Measurements from ENCODE around the gene C11orf68. TPM values are rescaled to one million over a fixed set of nuclear protein-coding genes. Genes with fewer than 3 reads are reported as not detected.

Gene C11orf68
- total RNA-seq, 1 donor from 2014 or later, result 15.9 TPM

GRCh38 chr11:65891219-65892136, 27.4 kb downstream of the C11orf68 start:
- no peak for DNase-seq (ENCODE audit: low spot score)

GRCh38 chr11:65890324-65891218, 28.3 kb downstream of the C11orf68 start, which contains the start of gene CCDC85B:
Gene CCDC85B (plus strand): TSS chr11:65890673. CDS start chr11:65890784, 111 bp downstream.
- peak; percentile 98 for DNase-seq (ENCODE audit: low spot score)

- DNase-seq (ENCODE audit: low spot score), result peak; percentile 98
Observed at GRCh38 chr11:65888163-65888814, 30.6 kb downstream of the C11orf68 start, which contains the start of gene FIBP. Gene FIBP (minus strand): TSS chr11:65888471. CDS start chr11:65888418, 53 bp downstream.

- DNase-seq (ENCODE audit: low spot score), result no peak
Observed at GRCh38 chr11:65887723-65888162, 31.1 kb downstream of the C11orf68 start.

- no peak for DNase-seq (ENCODE audit: low spot score)
Observed at GRCh38 chr11:65886826-65887722, 31.8 kb downstream of the C11orf68 start.

GRCh38 chr11:65885808-65886536, 32.9 kb downstream of the C11orf68 start:
- no peak for DNase-seq (ENCODE audit: low spot score)

- no peak for DNase-seq (ENCODE audit: low spot score)
Observed at GRCh38 chr11:65885231-65885630, 33.6 kb downstream of the C11orf68 start.

- DNase-seq (ENCODE audit: low spot score), result peak; percentile 67
Observed at GRCh38 chr11:65884716-65885092, 34.2 kb downstream of the C11orf68 start.

GRCh38 chr11:65883786-65884715, 34.8 kb downstream of the C11orf68 start:
- no peak for DNase-seq (ENCODE audit: low spot score)

GRCh38 chr11:65883058-65883761, 35.7 kb downstream of the C11orf68 start:
- DNase-seq (ENCODE audit: low spot score), result no peak

GRCh38 chr11:65882120-65883057, 36.5 kb downstream of the C11orf68 start:
- DNase-seq (ENCODE audit: low spot score), result no peak

GRCh38 chr11:65880844-65881421, 37.9 kb downstream of the C11orf68 start:
- DNase-seq (ENCODE audit: low spot score), result no peak

- DNase-seq (ENCODE audit: low spot score), result no peak
Observed at GRCh38 chr11:65880027-65880426, 38.8 kb downstream of the C11orf68 start.

GRCh38 chr11:65879617-65880016, 39.2 kb downstream of the C11orf68 start, which contains the start of gene CTSW:
Gene CTSW (plus strand): TSS chr11:65879837. CDS start chr11:65879855, 18 bp downstream.
- no peak for DNase-seq (ENCODE audit: low spot score)

- DNase-seq (ENCODE audit: low spot score), result peak; percentile 96
Observed at GRCh38 chr11:65873318-65874156, 45.3 kb downstream of the C11orf68 start.
